Measurements from ENCODE around the gene SKA2.

DNA sequence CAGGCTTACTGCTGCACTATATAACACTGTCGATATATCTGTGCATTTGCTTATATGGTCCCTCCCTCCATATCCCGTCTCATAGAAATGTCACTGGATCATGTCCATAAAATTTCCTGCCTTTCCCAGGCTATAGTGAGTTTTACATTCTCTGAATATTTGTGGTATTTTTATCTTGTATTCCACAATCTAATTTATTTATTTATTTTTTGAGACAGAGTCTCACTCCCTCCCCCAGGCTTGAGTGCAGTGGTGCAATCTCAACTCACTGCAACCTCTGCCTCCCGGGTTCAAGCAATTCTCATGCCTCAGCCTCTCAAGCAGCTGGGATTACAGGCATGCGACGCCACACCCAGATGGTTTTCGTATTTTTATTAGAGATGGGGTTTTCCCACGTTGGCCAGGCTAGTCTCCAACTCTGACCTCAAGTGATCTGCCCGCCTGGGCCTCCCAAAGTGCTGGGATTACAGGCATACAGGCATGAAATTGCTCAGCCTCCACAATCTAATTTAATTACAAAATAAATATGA, 61.2 kb downstream of the SKA2 start:
- TF ChIP-seq POLR2A (IDR thresholded peaks at IDR 0.05; ENCODE audit: control extremely low read depth in 1 of 2, low read depth in 2 of 2, low read length in 2 of 2) (no peak), POLR2AphosphoS5 (IDR thresholded peaks at IDR 0.05; ENCODE audit: low read depth, low read length) (no peak), SP2 (IDR thresholded peaks at IDR 0.05; ENCODE audit: low read length) (no peak), RXRA (IDR thresholded peaks at IDR 0.05; ENCODE audit: insufficient read depth, low read depth, low read length) (no peak), CTCF (IDR thresholded peaks at IDR 0.05; ENCODE audit: control extremely low read depth in 1 of 3, insufficient read depth in 1 of 3, low read depth in 1 of 3, low read length in 3 of 3) (no peak), SIRT6 (IDR thresholded peaks at IDR 0.05; ENCODE audit: low read length) (no peak), GTF2F1 (IDR thresholded peaks at IDR 0.05; ENCODE audit: borderline replicate concordance, low read depth, low read length) (no peak), KDM5A (IDR thresholded peaks at IDR 0.05; ENCODE audit: low read length) (no peak), SIX5 (IDR thresholded peaks at IDR 0.05; ENCODE audit: low read depth, low read length) (no peak), CBX8 (IDR thresholded peaks at IDR 0.05; ENCODE audit: borderline replicate concordance, low read depth, low read length) (no peak)
